Astrocyte (in vitro differentiated cells and primary cell): ENCODE data around the gene OXSM. TPM values are rescaled to one million over a fixed set of nuclear protein-coding genes. Genes with fewer than 3 reads are reported as not detected.

Source experiments
- DNase-seq: peaks from one replicate; pipeline ENCODE4 v3.0.0-alpha.2; 2010; ENCODE audit warnings: low read depth
- FAIRE-seq: peaks from 2 replicates; lab custom pipeline; 2011; peaks lifted over from hg19 to GRCh38; lab: Jason Lieb, UNC
- H2AFZ ChIP-seq: 2 replicates; pipeline ENCODE4 v1.6.0; 2012; ENCODE audit warnings: low read depth, low read length, inconsistent platforms
- H3K27ac ChIP-seq: 2 replicates; pipeline ENCODE4 v1.5.1; 2011; ENCODE audit warnings: low read depth, low read length, inconsistent platforms
- H3K27me3 ChIP-seq: 2 replicates; pipeline ENCODE4 v1.6.0; 2011; ENCODE audit warnings: low read length, inconsistent platforms; ENCODE audit not compliant: insufficient read depth
- H3K36me3 ChIP-seq: 2 replicates; pipeline ENCODE4 v1.5.1; 2011; ENCODE audit warnings: low read length, inconsistent platforms; ENCODE audit not compliant: insufficient read depth
- H3K4me1 ChIP-seq: 2 replicates; pipeline ENCODE4 v1.5.1; 2011; ENCODE audit warnings: low read length, inconsistent platforms; ENCODE audit not compliant: insufficient read depth
- H3K4me2 ChIP-seq: 2 replicates; pipeline ENCODE4 v1.6.0; 2012; ENCODE audit warnings: low read length, inconsistent platforms
- H3K4me3 ChIP-seq: 2 replicates; pipeline ENCODE4 v1.5.1; 2011; ENCODE audit warnings: low read depth, mild to moderate bottlenecking, low read length, inconsistent platforms; ENCODE audit not compliant: insufficient read depth
- H3K79me2 ChIP-seq: 2 replicates; pipeline ENCODE4 v1.6.0; 2012; ENCODE audit warnings: mild to moderate bottlenecking, low read length, inconsistent platforms; ENCODE audit not compliant: insufficient read depth
- H3K9ac ChIP-seq: 2 replicates; pipeline ENCODE4 v1.6.0; 2012; ENCODE audit warnings: mild to moderate bottlenecking, low read length, inconsistent platforms
- H3K9me3 ChIP-seq: 2 replicates; pipeline ENCODE4 v1.5.1; 2012; ENCODE audit warnings: low read depth, mild to moderate bottlenecking, low read length, inconsistent platforms; ENCODE audit not compliant: insufficient read depth
- H4K20me1 ChIP-seq: 2 replicates; pipeline ENCODE4 v1.6.0; 2012; ENCODE audit warnings: low read length, inconsistent platforms; ENCODE audit not compliant: insufficient read depth
- H3K27ac Mint-ChIP-seq: one replicate; pipeline ENCODE4 v1.8.0; 2021; ENCODE audit warnings: mild to moderate bottlenecking, mixed read lengths; ENCODE audit not compliant: unreplicated experiment
- H3K27me3 Mint-ChIP-seq: one replicate; pipeline ENCODE4 v1.8.0; 2021; ENCODE audit warnings: low read depth, mixed read lengths; ENCODE audit not compliant: unreplicated experiment
- H3K36me3 Mint-ChIP-seq: one replicate; pipeline ENCODE4 v1.8.0; 2021; ENCODE audit warnings: low read depth, mixed read lengths; ENCODE audit not compliant: unreplicated experiment
- H3K4me1 Mint-ChIP-seq: one replicate; pipeline ENCODE4 v1.8.0; 2021; ENCODE audit warnings: low read depth, mixed read lengths; ENCODE audit not compliant: unreplicated experiment
- H3K4me3 Mint-ChIP-seq: one replicate; pipeline ENCODE4 v1.8.0; 2021; ENCODE audit warnings: mild to moderate bottlenecking, moderate library complexity, mixed read lengths; ENCODE audit not compliant: unreplicated experiment
- H3K9me3 Mint-ChIP-seq: one replicate; pipeline ENCODE4 v1.8.0; 2021; ENCODE audit warnings: mild to moderate bottlenecking, mixed read lengths; ENCODE audit not compliant: unreplicated experiment
- CTCF ChIP-seq: IDR thresholded peaks from 2 replicates; pipeline ENCODE4 v1.5.1; 2011; ENCODE audit warnings: low read depth, mild to moderate bottlenecking, inconsistent platforms, low read length, moderate library complexity; ENCODE audit not compliant: insufficient read depth
- EZH2 ChIP-seq: IDR thresholded peaks from 2 replicates; pipeline ENCODE4 v1.6.1; 2012; ENCODE audit warnings: mild to moderate bottlenecking, low read length, inconsistent platforms; ENCODE audit not compliant: insufficient read depth
- total RNA-seq: library from RNA; stranded (reverse); gene quantifications from 2 replicates; pipeline ENCODE4 v1.2.1, GENCODE V29; 2021

The OXSM gene
- total RNA-seq, 1 donor from 2014 or later, result 6.1 TPM

GRCh38 chr3:25817638-25818037 lies 27.7 kb downstream of the OXSM start:
- Mint-ChIP-seq H3K4me3 (no peak overlapping the region), H3K27ac (no peak overlapping the region), H3K4me1 (peaks cover 12% of the 10 kb centered on the region), H3K9me3 (peaks cover 1% of the 10 kb centered on the region), H3K36me3 (no peaks in the 10 kb centered on the region), H3K27me3 (no peaks in the 10 kb centered on the region)
- H3K9ac ChIP-seq, result no peak overlapping the region
- DNase-seq (no peak), FAIRE-seq (no peak)
- no peak overlapping the region for H3K27ac ChIP-seq
- H3K4me1 ChIP-seq, result peaks cover 5% of the 10 kb centered on the region
- H2AFZ ChIP-seq, result no peak overlapping the region
- H4K20me1 ChIP-seq, result no peaks in the 10 kb centered on the region
- H3K9me3 ChIP-seq, result no peaks in the 10 kb centered on the region
- TF ChIP-seq CTCF (no peak), EZH2 (no peak)
- H3K79me2 ChIP-seq, result no peaks in the 10 kb centered on the region
- no peak overlapping the region for H3K4me2 ChIP-seq
- H3K27me3 ChIP-seq, result peaks cover 3% of the 10 kb centered on the region
- no peak overlapping the region for H3K4me3 ChIP-seq
- H3K36me3 ChIP-seq, result no peaks in the 10 kb centered on the region

GRCh38 chr3:25818335-25818734 lies 28.4 kb downstream of the OXSM start:
- Mint-ChIP-seq H3K27ac (no peak overlapping the region), H3K4me1 (peaks cover 12% of the 10 kb centered on the region), H3K27me3 (no peaks in the 10 kb centered on the region), H3K36me3 (no peaks in the 10 kb centered on the region), H3K4me3 (no peak overlapping the region), H3K9me3 (peaks cover 1% of the 10 kb centered on the region)
- Histone ChIP-seq H3K9me3 (no peaks in the 10 kb centered on the region), H3K9ac (no peak overlapping the region), H3K27me3 (peaks cover 3% of the 10 kb centered on the region), H2AFZ (no peak overlapping the region), H3K4me2 (no peak overlapping the region), H4K20me1 (no peaks in the 10 kb centered on the region), H3K36me3 (no peaks in the 10 kb centered on the region), H3K4me1 (peaks cover 5% of the 10 kb centered on the region), H3K27ac (no peak overlapping the region), H3K79me2 (no peaks in the 10 kb centered on the region), H3K4me3 (no peak overlapping the region)
- DNase-seq (no peak), FAIRE-seq (peak; percentile 23)
- TF ChIP-seq EZH2 (no peak), CTCF (no peak)

GRCh38 chr3:25820366-25820765 lies 30.5 kb downstream of the OXSM start:
- FAIRE-seq, result peak; percentile 78
- DNase-seq, result peak; percentile 98
- TF ChIP-seq CTCF (no peak), EZH2 (no peak)
- H3K4me1 Mint-ChIP-seq, result peaks cover 12% of the 10 kb centered on the region
- Histone ChIP-seq H2AFZ (no peak overlapping the region), H3K9me3 (no peaks in the 10 kb centered on the region), H3K79me2 (no peaks in the 10 kb centered on the region), H3K4me2 (peak overlapping the region; percentile 72), H3K4me1 (peaks cover 5% of the 10 kb centered on the region), H3K36me3 (no peaks in the 10 kb centered on the region), H3K9ac (peak overlapping the region; percentile 56), H3K4me3 (no peak overlapping the region), H4K20me1 (no peaks in the 10 kb centered on the region), H3K27ac (peak overlapping the region; percentile 80), H3K27me3 (peaks cover 3% of the 10 kb centered on the region)
- no peaks in the 10 kb centered on the region for H3K36me3 Mint-ChIP-seq
- no peaks in the 10 kb centered on the region for H3K9me3 Mint-ChIP-seq
- no peak overlapping the region for H3K4me3 Mint-ChIP-seq
- H3K27me3 Mint-ChIP-seq, result no peaks in the 10 kb centered on the region
- H3K27ac Mint-ChIP-seq, result peak overlapping the region; percentile 77
